Lower leg skin (tissue), 4 donors: Measurements from ENCODE around the gene TTLL3. TPM values are rescaled to one million over a fixed set of nuclear protein-coding genes. Genes with fewer than 3 reads are reported as not detected.

ENCODE experiments used
- DNase-seq, 2 donors: peaks; one replicate each; pipeline ENCODE4 v3.0.0-alpha.2; 2019; ENCODE audit warnings: low spot score in 2 of 2
- H3K4me3 ChIP-seq: fragments of 200-600 bp; sonication (generic); 2 replicates; pipeline ENCODE4 v1.5.1; 2017; ENCODE audit warnings: mild to moderate bottlenecking, low read depth; ENCODE audit not compliant: poor library complexity, severe bottlenecking
- CTCF ChIP-seq, 3 donors: fragments of 450-650 bp; IDR thresholded peaks; one replicate each; pipeline ENCODE4 v1.5.1; 2016; ENCODE audit warnings: antibody characterized with exemption in 3 of 3, mild to moderate bottlenecking in 3 of 3, moderate library complexity in 2 of 3
- POLR2A ChIP-seq, 2 donors: fragments of 450-650 bp; IDR thresholded peaks; one replicate each; pipeline ENCODE4 v1.6.1; 2016 to 2017; ENCODE audit warnings: antibody characterized with exemption in 2 of 2, mild to moderate bottlenecking in 1 of 2, moderate library complexity in 1 of 2
- WGBS, 2 donors: methylation state at CpG; one replicate each; pipeline ENCODE4 v1.1.5; 2018; 5-methylcytosine and 5-hydroxymethylcytosine counted together
- intact Hi-C: fragments of 100-400 bp; cut with DNase I; formaldehyde crosslinking; loops from one replicate; pipeline ENCODE4 v1.15.0; 2023; ENCODE audit warnings: low total_unique reads
- total RNA-seq, 4 donors: library from RNA; depleted of rRNA; stranded (reverse); fragments of >200 nt; gene quantifications; one replicate each; pipeline ENCODE4 v1.1.0, GENCODE V29; 2016

Gene TTLL3
- total RNA-seq, 4 donors from 2014 or later, result 34.9 to 93.9 (median 54.3) TPM

GRCh38 chr3:9776896-9777693 lies 33.0 kb upstream of the TTLL3 start:
- DNase-seq, result no peak
- no peak overlapping the region for H3K4me3 ChIP-seq
- no peak for TF ChIP-seq CTCF (IDR thresholded peaks at IDR 0.05)
- no peak for TF ChIP-seq POLR2A (IDR thresholded peaks at IDR 0.05)
- 82 to 84% methylated on average over 5 of the region's 5 CpGs for WGBS, 2 donors
- intact Hi-C loops, result no loop called here

- intact Hi-C loops, result no loop called here
- TF ChIP-seq POLR2A (IDR thresholded peaks at IDR 0.05), result no peak
- TF ChIP-seq CTCF (IDR thresholded peaks at IDR 0.05), result no peak
- H3K4me3 ChIP-seq, result no peak overlapping the region
- no peak for DNase-seq
- WGBS, 2 donors, result 81 to 83% methylated on average over 1 of the region's 1 CpG
These were observed 32.4 kb upstream of the TTLL3 start for GRCh38 chr3:9777694-9778021.

GRCh38 chr3:9778143-9779074 lies 31.7 kb upstream of the TTLL3 start:
- TF ChIP-seq CTCF (IDR thresholded peaks at IDR 0.05) (no peak), POLR2A (IDR thresholded peaks at IDR 0.05) (no peak)
- intact Hi-C loops, result no loop called here
- no peak overlapping the region for H3K4me3 ChIP-seq
- no peak for DNase-seq
- 69% methylated on average over 5 of the region's 5 CpGs for WGBS, 2 donors

- no peak for TF ChIP-seq POLR2A (IDR thresholded peaks at IDR 0.05)
- TF ChIP-seq CTCF (IDR thresholded peaks at IDR 0.05), result no peak
- intact Hi-C loops, result no loop called here
- no peak for DNase-seq
- 84% methylated on average over 6 of the region's 6 CpGs for WGBS, 2 donors
- H3K4me3 ChIP-seq, result no peak overlapping the region
These were observed 30.9 kb upstream of the TTLL3 start for GRCh38 chr3:9779075-9779593.

- DNase-seq, result no peak
- intact Hi-C loops, result no loop called here
- H3K4me3 ChIP-seq, result no peak overlapping the region
- TF ChIP-seq CTCF (IDR thresholded peaks at IDR 0.05), result no peak
- no peak for TF ChIP-seq POLR2A (IDR thresholded peaks at IDR 0.05)
- 70 to 72% methylated on average over 8 of the region's 8 CpGs for WGBS, 2 donors
These were observed 30.2 kb upstream of the TTLL3 start for GRCh38 chr3:9779721-9780457.
